Activated T-helper 1 cell treated with anti-CD3 and anti-CD28 coated beads, Interleukin-12 subunit alpha, Interleukin-12 subunit beta, Interleukin-2, Interleukin-4 antibody, amounts not matched to agents 30 ng/mL and 10 ng/mL and 1 ng/mL, durations not matched to agents 14 hours and 24 hours and 36 hours (primary cell): ENCODE data around the gene LYPD6B. TPM values are rescaled to one million over a fixed set of nuclear protein-coding genes. Genes with fewer than 3 reads are reported as not detected.

Experiments
- DNase-seq: peaks from one replicate; pipeline ENCODE4 v3.0.0; 2021; ENCODE audit warnings: low spot score
- H3K27ac Mint-ChIP-seq: one replicate; pipeline ENCODE4 v1.8.0; 2021; ENCODE audit warnings: mild to moderate bottlenecking, mixed read lengths
- H3K27me3 Mint-ChIP-seq: one replicate; pipeline ENCODE4 v1.8.0; 2022; ENCODE audit warnings: mild to moderate bottlenecking, moderate library complexity, mixed read lengths; ENCODE audit not compliant: insufficient read depth
- H3K36me3 Mint-ChIP-seq: one replicate; pipeline ENCODE4 v1.8.0; 2021; ENCODE audit warnings: low read depth, mixed read lengths
- H3K4me1 Mint-ChIP-seq: one replicate; pipeline ENCODE4 v1.8.0; 2021; ENCODE audit warnings: low read depth, mixed read lengths
- H3K4me3 Mint-ChIP-seq: one replicate; pipeline ENCODE4 v1.8.0; 2021; ENCODE audit warnings: mild to moderate bottlenecking, moderate library complexity, mixed read lengths
- H3K9me3 Mint-ChIP-seq: one replicate; pipeline ENCODE4 v1.8.0; 2021; ENCODE audit warnings: mixed read lengths
- intact Hi-C: fragments of 100-400 bp; cut with micrococcal nuclease; formaldehyde crosslinking; loops from one replicate; pipeline ENCODE4 v1.15.1; 2024
- total RNA-seq: library from RNA; stranded (reverse); gene quantifications from 2 replicates; pipeline ENCODE4 v1.2.3, GENCODE V29; 2022

Gene LYPD6B
- total RNA-seq, 1 donor from 2014 or later: not detected

DNA sequence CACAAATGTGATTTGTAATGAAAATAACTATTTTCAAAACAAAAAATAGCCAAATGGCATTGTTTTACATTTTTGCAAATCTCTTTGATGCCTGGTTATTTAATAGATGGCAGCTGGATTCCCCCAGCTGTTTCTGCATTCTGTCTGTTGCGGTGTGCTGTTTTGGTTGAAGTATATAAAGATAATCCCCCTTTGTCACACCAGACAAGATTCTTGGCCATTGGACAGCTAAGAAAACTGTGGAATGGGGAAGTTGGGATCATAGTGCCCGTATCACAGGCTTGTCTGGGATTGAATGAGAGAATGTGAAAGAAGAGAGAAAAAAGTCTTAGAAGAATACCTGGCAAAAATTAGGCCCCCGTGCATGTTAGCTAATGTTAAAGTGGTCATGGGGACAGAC, 19.5 kb upstream of the LYPD6B start:
- Mint-ChIP-seq H3K27me3 (no peaks in the 10 kb centered on the region), H3K4me1 (peaks cover 12% of the 10 kb centered on the region), H3K36me3 (peaks cover 3% of the 10 kb centered on the region), H3K4me3 (no peak overlapping the region), H3K9me3 (no peaks in the 10 kb centered on the region), H3K27ac (no peak overlapping the region)
- DNase-seq: no peak
- intact Hi-C loops: no loop called here

DNA sequence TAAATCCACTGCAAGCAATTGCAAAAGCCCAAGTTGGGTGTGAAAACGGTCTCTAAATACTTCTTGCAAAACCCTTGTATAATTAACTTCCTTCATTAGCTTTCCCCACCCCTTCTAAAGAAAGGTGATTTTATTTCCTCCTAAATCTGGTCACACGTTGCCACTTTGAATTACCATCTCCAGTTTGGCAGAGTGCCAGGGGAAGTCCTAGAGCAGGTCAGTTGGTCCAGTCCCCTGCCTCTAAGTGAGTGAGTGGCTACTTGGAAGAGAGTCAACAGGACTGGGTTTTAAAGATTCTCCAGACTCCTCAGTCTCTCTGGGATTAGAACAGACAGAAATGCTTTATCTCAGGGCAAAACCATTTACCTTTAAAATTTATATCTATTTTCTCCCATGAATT, 18.7 kb upstream of the LYPD6B start:
- H3K4me3 Mint-ChIP-seq: no peak overlapping the region
- intact Hi-C loops: no loop called here
- DNase-seq: no peak
- no peaks in the 10 kb centered on the region for H3K9me3 Mint-ChIP-seq
- H3K27ac Mint-ChIP-seq: no peak overlapping the region
- peaks cover 3% of the 10 kb centered on the region for H3K36me3 Mint-ChIP-seq
- peaks cover 12% of the 10 kb centered on the region for H3K4me1 Mint-ChIP-seq
- no peaks in the 10 kb centered on the region for H3K27me3 Mint-ChIP-seq

DNA sequence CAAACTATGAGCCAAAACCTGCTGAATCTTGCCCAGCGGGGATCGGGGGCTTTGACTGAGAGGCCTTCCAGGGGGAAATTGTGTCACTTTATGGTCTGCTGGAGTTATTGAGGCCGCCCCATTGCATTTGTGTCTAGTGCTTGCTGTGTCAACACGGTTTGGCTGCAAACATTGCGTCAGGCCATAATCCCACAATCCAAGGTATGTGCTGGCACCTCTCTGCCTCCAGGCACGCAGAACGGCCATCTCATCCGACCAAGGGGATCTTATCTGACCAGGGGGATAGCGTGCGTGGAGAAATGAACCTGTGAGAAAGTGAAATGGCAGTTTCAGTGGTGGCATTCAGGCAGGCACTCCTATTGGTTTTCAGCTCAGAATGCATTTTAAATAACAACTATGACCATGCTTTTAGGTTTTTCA, 18.1 kb upstream of the LYPD6B start:
- DNase-seq: no peak
- H3K27ac Mint-ChIP-seq: no peak overlapping the region
- H3K27me3 Mint-ChIP-seq: no peaks in the 10 kb centered on the region
- peaks cover 3% of the 10 kb centered on the region for H3K36me3 Mint-ChIP-seq
- no peaks in the 10 kb centered on the region for H3K9me3 Mint-ChIP-seq
- no peak overlapping the region for H3K4me3 Mint-ChIP-seq
- peaks cover 12% of the 10 kb centered on the region for H3K4me1 Mint-ChIP-seq
- intact Hi-C loops: no loop called here

DNA sequence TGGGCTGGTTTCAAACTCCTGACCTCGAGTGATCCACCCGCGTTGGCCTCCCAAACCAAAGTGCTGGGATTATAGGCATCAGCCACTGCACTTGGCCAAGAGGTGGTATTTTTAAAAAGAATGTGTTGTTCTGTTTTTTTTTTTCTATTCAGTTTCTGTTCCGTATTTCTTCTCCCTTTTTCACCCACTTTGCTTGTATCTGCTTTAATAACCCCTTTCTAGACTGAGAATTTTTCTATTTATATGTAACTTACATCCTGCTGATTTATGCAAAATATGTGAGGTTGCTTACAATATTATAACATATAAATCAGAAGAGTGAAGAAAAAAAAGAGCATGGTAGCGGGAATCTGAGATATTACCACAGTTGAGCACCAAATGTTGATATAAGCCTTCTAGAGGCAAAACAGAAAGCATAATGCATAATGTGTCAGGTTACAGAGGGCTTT, 17.2 kb upstream of the LYPD6B start:
- no peaks in the 10 kb centered on the region for H3K9me3 Mint-ChIP-seq
- no peak overlapping the region for H3K4me3 Mint-ChIP-seq
- peaks cover 12% of the 10 kb centered on the region for H3K4me1 Mint-ChIP-seq
- H3K27me3 Mint-ChIP-seq: no peaks in the 10 kb centered on the region
- intact Hi-C loops: no loop called here
- H3K27ac Mint-ChIP-seq: no peak overlapping the region
- no peak for DNase-seq
- peaks cover 3% of the 10 kb centered on the region for H3K36me3 Mint-ChIP-seq

DNA sequence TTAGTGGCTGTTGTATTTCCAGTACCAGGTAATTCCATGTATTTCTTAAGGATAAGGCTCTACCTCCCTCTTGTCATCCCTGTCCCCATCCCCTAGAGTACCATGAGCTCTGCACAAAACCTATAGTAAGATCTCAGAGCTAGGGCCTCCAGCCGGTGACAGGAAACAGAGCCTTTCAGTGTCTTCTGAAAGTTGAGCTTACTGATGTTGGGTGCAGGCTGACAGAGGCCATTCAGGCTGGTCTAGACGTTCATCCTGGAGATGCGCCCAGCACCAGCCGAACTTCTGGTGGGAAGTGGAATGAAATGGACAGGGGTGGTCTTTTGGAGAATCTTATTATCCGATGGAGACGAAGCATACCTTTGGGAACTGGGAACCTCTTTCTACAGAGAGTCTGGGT, 16.7 kb upstream of the LYPD6B start:
- Mint-ChIP-seq H3K4me1 (peaks cover 10% of the 10 kb centered on the region), H3K9me3 (no peaks in the 10 kb centered on the region), H3K27me3 (no peaks in the 10 kb centered on the region), H3K27ac (no peak overlapping the region), H3K36me3 (peaks cover 3% of the 10 kb centered on the region), H3K4me3 (no peak overlapping the region)
- DNase-seq: no peak
- intact Hi-C loops: no loop called here

DNA sequence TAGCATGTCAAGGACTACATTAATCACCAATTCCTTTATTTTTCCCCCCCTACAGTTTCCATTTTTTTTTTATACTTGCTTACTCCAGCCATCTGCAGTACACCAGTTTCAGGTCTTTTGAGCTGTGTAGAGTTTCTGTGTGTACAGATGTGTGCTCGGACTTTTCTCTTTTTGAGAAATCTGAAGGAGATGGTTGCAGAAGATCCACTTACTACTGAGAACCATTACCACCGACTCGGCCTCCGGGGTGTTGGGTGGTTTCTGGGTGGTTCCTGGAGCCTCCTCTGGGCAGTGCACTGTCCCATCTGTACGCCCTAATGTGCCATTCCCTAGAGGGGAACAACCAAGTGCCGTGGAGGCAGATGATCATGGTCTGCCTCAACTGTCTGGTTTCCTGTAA, 15.4 kb upstream of the LYPD6B start:
- no peaks in the 10 kb centered on the region for H3K9me3 Mint-ChIP-seq
- no peaks in the 10 kb centered on the region for H3K27me3 Mint-ChIP-seq
- H3K36me3 Mint-ChIP-seq: peaks cover 3% of the 10 kb centered on the region
- intact Hi-C loops: no loop called here
- DNase-seq: no peak
- no peaks in the 10 kb centered on the region for H3K4me1 Mint-ChIP-seq
- no peak overlapping the region for H3K27ac Mint-ChIP-seq
- H3K4me3 Mint-ChIP-seq: no peak overlapping the region

DNA sequence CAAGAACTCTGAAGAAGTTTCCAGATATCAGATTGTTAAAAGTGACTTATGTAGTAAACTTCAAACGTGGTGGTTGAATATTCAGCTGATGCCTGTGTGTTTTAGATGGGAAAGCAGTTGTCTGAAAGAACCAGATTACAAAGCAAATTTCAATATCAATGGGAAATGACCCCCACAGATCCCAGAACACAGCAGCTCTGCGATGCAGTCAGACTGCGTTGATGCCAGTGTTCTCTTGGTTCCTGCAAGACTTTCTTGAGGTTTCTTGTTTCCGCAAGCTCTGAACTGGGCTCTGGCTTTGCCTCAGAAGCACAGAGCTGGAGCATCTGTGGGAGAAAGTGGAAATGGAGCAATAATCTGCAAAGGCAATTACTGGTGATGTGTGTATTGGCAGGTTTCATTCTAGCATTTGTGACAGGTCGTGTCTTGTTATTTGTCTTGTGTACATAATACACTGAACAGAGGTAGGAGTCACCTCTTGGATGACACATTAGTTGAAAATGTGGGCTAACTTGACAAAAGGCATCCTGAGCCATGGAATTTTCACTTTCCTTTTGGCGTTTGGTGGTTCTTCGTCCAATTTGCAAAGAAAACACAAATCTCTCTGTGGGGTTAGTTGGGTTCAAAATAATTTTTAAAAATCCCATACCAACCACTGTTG, 10.8 kb upstream of the LYPD6B start:
- Mint-ChIP-seq H3K4me3 (no peak overlapping the region), H3K36me3 (no peaks in the 10 kb centered on the region), H3K27me3 (no peaks in the 10 kb centered on the region), H3K27ac (no peak overlapping the region), H3K9me3 (no peaks in the 10 kb centered on the region), H3K4me1 (no peaks in the 10 kb centered on the region)
- no peak for DNase-seq
- intact Hi-C loops: no loop called here

DNA sequence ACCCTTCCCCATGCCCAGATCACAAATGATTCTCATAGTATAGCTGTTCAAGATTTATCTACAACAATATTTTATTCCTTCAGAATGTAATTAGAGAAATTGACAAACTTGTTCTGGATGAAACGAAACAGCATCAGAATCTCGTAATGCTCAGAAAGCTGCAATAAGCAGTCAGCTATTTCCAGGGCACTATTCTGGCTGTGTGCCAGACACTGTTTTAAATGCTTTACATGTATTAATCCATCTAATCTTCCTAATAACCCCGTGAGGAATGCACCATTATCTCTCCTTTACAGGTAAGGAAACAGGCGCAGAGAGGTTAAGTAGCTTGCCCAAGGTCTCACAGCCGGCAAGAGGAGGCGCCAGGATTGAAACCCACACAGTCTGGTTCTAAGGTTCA, 10.1 kb upstream of the LYPD6B start:
- no peak overlapping the region for H3K4me3 Mint-ChIP-seq
- intact Hi-C loops: no loop called here
- H3K4me1 Mint-ChIP-seq: no peaks in the 10 kb centered on the region
- H3K27me3 Mint-ChIP-seq: peaks cover 3% of the 10 kb centered on the region
- no peak for DNase-seq
- H3K36me3 Mint-ChIP-seq: no peaks in the 10 kb centered on the region
- H3K9me3 Mint-ChIP-seq: no peaks in the 10 kb centered on the region
- H3K27ac Mint-ChIP-seq: no peak overlapping the region

DNA sequence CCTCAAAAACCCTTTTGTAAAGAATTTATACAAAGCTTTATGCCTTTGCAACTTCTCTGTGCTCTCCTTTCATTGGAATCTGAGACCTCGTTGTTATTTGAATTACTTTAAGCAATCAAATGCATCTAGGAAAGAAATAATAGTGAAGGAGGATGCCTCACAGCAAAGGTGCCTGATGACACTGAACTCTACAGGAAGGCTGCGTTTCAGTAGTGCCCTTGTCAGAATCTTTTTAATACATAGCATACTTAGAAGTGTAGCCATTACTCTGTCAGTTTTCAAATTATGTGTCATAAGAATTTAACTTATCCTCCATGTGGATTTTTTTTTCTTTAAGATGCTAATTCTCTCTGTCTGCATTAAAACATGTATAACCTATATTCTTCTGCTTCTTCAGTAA, 9.6 kb upstream of the LYPD6B start:
- intact Hi-C loops: no loop called here
- Mint-ChIP-seq H3K27ac (no peak overlapping the region), H3K36me3 (no peaks in the 10 kb centered on the region), H3K4me1 (no peaks in the 10 kb centered on the region), H3K4me3 (no peak overlapping the region), H3K9me3 (no peaks in the 10 kb centered on the region), H3K27me3 (peaks cover 4% of the 10 kb centered on the region)
- no peak for DNase-seq

DNA sequence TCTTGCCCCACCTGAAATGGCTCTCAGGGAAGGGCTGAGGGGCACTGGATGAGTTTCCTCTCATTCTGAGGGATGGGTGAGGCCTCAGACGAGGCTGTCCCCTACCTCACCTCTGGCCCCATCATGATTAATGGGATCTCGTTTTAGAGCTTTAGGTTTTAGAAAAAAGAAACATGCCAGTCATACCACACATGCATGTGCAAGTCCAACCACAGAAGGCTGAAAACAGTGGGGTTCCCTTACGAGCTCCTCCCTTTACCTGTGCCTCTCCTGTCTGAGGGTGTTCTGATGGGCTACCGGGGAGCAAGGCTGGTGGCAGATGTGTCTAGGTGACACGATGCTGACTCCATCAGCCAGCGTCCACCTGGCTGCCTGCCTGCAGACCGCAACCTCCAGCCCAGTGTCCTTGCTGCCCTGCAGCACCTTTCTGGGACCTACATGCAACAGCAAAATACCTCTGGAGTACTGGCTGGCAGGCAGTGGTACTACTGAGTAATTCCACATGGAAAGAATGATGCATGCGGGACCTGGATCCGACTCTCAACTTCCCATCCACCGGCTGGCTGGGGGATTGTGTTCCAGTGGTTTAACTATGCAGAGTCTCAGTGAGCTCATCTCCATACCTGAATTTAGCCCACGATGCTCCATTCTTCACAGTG, 9.1 kb upstream of the LYPD6B start:
- H3K36me3 Mint-ChIP-seq: no peaks in the 10 kb centered on the region
- intact Hi-C loops: no loop called here
- no peaks in the 10 kb centered on the region for H3K9me3 Mint-ChIP-seq
- H3K4me1 Mint-ChIP-seq: no peaks in the 10 kb centered on the region
- no peak for DNase-seq
- peaks cover 4% of the 10 kb centered on the region for H3K27me3 Mint-ChIP-seq
- no peak overlapping the region for H3K27ac Mint-ChIP-seq
- no peak overlapping the region for H3K4me3 Mint-ChIP-seq

DNA sequence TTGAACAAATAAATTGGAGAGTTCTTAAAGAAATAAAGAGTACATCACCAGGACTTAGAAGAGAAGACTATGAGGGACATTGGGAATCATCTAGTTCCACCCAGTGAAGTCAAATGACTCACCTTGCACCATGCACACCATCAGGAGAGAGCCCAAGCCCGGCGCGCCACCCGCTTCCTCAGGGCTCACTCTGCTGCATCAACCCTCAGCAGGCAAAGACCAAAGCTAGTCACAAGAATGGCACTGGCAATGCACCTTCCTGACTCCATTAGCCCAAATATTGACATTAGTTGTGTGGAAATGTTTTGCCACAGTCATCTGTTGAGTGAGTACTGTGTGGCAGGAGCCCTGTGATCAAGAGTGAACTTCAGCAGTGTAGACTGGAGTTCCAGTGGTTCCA, 7.1 kb upstream of the LYPD6B start:
- no peaks in the 10 kb centered on the region for H3K36me3 Mint-ChIP-seq
- H3K9me3 Mint-ChIP-seq: no peaks in the 10 kb centered on the region
- no peaks in the 10 kb centered on the region for H3K4me1 Mint-ChIP-seq
- no peak overlapping the region for H3K4me3 Mint-ChIP-seq
- intact Hi-C loops: no loop called here
- H3K27me3 Mint-ChIP-seq: peaks cover 10% of the 10 kb centered on the region
- no peak for DNase-seq
- H3K27ac Mint-ChIP-seq: no peak overlapping the region

DNA sequence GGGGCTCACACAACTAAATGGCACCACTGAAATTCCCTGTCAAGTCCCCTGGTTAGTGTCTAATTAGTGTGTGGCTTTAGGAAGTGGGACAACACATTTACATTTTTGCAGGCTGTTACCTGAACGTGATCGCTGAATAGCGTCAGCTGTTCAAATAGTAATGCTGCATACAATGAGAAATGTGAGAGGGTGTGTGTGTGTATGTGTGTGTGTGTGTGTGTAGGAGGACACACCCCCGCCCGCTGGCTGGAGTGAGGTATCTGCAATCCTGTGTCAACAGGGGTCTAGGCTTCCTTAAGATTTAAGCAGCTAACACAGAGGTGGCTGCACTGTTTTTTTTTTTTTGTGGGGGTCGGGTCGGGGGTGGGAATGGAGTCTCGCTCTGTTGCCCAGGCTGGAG, 4.8 kb upstream of the LYPD6B start:
- Mint-ChIP-seq H3K9me3 (no peaks in the 10 kb centered on the region), H3K4me1 (no peaks in the 10 kb centered on the region), H3K27ac (no peak overlapping the region), H3K27me3 (peaks cover 26% of the 10 kb centered on the region), H3K4me3 (no peak overlapping the region), H3K36me3 (no peaks in the 10 kb centered on the region)
- intact Hi-C loops: no loop called here
- DNase-seq: no peak

DNA sequence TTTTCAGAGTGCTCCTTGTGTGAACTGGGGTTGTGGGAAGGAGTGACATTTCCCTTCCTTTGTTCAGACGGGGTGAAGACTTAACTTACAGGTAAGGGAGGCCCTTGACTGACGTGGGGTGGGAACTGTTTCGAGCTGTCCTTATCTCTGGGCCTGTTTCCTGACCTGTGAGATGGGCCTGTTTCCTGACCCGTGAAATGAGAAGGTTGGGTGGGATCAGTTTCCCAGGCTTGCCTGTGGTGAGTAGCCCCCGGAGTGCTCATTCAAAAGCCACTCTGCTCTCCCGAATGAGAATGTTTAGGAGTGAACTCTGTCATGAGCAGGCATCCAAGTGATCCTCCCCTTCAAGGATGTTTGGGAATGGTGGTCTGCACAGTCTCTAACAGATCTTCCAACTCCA, 4.1 kb upstream of the LYPD6B start:
- H3K4me3 Mint-ChIP-seq: no peak overlapping the region
- intact Hi-C loops: no loop called here
- DNase-seq: no peak

More for the DNA sequence above, 4.1 kb upstream of the LYPD6B start:
- peaks cover 30% of the 10 kb centered on the region for H3K27me3 Mint-ChIP-seq
- no peaks in the 10 kb centered on the region for H3K36me3 Mint-ChIP-seq
- peak overlapping the region; percentile 13 for H3K27ac Mint-ChIP-seq
- H3K9me3 Mint-ChIP-seq: no peaks in the 10 kb centered on the region
- H3K4me1 Mint-ChIP-seq: no peaks in the 10 kb centered on the region
